CD4-positive, alpha-beta T cell treated with Interleukin-15 for 1 hour (primary cell): ENCODE measurements around the gene VCL.
"Not testable (repeated sequence)": the region's sequence is repeated elsewhere in the genome, so short reads cannot be mapped to it uniquely, and the experiment has no call there.

Source experiments
- DNase-seq: peaks from one replicate; pipeline ENCODE4 v3.0.0-alpha.2; 2020

The VCL gene

GRCh38 chr10:74113546-74113945, 115.6 kb downstream of the VCL start:
- DNase-seq = no peak

GRCh38 chr10:74114041-74114448, 116.1 kb downstream of the VCL start:
- DNase-seq = no peak

GRCh38 chr10:74117738-74118137, 119.8 kb downstream of the VCL start:
- no peak for DNase-seq

DNA sequence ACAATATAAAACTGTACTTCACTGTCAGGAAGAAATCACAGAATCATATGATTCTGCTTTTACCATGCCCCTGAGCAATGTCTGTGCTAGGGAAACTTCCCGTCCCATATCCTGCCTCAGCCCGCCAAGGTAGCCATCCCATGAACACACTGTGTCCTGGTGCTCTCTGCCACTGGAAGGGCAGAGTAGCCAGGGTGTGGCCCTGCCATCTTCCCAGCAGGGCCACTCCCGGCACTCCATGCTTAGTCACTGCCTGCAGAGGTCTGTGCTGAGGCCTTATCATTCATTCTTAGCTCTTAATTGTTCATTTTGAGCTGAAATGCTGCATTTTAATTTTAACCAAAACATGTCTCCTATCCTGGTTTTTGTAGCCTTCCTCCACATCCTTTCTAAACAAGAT, 120.9 kb downstream of the VCL start:
- DNase-seq = no peak

DNA sequence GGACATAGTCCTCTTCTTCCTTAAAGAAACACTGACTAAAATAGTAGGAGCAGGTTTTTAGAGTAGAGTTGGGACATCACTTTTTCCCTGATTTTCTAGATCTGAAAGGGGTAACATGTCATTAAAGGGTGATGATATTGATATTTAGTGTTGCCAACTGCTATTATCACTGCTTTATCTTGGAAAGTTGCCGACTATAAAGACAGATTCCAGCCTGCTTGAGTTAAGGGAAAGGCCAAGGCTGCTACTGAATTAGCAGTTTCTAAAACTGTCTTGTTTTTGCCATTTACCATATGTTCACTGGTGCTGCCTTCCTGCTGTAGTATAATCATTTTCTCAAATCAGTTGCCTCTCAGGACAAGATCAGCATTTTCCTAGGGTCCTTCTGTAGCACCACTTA, 123.0 kb downstream of the VCL start:
- no peak for DNase-seq

DNA sequence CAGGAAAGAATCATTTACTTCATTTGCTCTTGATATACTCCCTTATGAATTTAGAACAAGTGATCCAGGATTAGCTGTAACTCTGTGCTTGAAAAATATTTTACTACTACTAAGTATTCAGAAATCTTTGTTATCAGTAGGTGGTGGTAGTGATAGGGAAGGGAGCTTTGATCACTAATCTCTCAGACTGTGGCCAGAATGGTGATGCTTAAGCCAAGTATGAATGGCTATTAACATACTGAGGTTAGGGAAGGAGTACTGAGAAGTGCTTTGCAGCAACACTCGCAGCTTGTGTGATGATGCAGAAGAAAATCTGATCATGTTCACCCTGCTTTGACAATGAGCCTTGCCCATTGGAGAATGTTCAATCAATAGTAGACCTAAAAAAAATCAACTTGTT, 123.5 kb downstream of the VCL start:
- no peak for DNase-seq

DNA sequence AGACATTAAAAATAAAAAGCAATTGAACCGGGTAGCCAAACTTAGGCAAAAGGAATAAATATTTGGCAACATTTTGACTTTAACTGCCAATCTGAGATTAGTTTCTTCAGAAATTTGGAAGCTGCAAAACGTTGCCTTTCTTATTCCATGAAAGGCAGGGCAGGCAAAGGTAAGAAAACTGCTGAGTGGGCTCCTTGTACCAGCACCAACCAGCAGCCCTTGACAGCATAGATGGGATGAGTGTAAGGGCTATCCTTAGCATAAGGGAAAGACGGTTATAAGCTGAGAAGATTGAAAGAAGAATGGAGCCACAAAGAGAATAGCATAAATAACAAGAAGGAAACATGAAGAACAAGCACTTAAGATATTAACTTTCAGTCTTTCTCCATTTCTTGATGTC, 124.1 kb downstream of the VCL start:
- DNase-seq = no peak

DNA sequence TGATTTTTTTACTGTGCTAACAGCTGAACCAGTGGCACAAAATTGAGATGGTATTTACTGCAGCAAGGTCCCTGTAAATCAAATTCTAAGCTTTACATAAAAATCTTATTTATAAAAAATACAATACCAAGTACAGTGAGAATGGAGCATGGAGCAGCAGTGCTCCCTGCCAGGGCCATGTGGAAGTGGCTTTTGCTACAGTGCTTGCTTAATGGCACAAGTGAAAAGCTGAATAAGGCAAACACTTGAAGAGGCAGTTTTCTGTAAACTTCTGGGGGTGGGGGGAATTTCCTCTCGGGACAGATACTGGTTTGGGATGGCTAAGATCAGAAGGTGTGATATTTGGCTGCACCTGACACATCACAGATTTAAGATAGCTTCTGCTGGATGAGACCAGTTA, 125.2 kb downstream of the VCL start:
- DNase-seq = no peak

DNA sequence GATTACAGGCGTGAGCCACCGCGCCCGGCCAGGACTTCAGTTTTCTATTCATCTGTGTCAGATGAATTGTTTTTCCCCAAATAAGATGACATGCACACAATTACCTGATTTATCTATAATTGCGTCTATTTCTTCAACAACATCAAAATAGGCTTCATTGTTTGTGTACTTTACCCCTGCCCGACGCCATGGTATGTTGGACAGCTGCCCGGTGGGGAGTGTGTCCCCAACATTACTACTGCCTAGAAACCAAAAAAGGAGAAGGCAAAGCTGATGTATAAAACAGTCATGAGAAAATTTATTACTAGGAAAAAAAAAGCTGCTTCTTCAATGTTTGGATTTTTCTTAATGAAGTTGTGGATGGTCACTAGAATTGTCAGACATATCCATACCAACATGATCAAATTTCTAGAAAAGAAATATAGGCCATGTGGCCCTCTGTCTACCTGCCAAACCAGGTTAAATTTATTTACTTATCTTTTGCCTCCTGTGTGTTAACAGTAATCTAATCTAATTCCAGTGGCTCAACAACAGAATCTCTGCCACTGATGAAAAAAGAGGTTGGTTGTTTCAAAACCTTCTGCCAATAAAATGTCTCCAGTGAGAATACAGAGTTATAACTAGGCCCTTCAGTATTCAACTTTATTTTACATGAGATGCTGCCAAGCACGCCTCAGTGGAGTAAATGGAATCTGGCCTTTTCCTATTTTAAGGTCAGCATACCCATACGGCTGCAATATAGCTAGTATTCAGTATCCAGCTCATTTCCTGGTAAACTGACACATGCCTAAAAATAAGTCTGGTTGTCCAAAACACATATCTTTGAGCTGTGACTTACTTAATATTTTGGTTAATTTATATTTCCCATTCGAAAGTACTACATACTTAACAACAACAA, 136.3 kb downstream of the VCL start:
- no peak for DNase-seq

GRCh38 chr10:74135452-74135851, 137.5 kb downstream of the VCL start:
- no peak for DNase-seq

DNA sequence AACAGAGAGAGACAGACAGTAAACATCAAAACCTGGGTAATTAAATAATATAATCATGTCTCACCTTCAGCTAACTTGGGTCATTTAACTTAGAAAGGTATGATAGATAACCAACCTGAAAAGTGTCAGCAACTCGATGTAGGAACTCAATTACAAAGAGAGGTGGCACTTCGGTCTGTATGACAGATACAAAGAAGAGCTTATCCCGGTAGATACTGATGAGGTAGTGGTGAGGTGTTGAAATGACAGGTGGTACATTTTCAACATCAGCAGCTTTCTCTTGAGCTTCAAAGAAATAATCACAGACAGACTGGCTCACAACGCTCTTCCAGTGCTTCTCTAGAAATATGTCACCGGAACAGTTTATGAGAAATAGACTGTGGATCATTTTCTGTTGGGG, 140.1 kb downstream of the VCL start:
- DNase-seq = no peak

DNA sequence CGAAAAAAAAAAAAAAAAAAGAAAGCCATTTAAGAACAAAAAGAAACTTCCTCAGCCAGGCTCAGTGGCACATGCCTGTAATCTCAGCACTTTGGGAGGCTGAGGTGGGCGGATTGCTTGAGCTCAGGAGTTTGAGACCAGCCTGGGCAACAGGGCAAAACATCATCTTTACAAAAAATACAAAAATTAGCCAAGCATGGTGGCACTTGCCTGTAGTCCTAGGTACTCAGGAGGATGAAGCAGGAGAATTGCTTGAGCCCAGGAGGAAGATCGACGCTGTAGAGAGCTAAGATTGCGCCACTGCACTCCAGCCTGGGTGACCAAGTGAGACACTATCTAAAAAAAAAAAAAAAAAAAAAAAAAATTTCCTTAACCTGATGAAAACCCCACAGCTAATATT, 140.7 kb downstream of the VCL start:
- not testable (repeated sequence) for DNase-seq

- DNase-seq = no peak
These were observed 142.1 kb downstream of the VCL start for GRCh38 chr10:74139981-74140380.

GRCh38 chr10:74140553-74140952, 142.6 kb downstream of the VCL start:
- no peak for DNase-seq

DNA sequence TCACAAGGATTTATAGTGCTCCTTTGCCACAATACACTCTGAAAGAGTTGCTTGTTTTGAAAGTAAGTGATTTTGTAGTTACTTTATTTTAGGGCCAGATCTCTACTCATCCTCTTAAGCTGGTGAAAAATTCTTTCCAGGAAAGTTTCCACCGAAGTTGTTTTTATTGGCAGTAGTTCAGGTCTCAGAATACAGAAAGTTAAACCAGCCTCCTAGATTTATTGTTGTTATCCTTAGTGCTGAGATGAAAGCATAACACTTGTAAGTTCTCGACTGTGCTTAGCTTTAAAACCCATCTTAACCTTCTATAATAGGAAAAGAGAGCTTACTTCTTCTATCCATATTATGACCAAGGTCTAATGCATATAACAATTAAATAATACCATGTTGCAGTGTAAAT, 147.2 kb downstream of the VCL start:
- DNase-seq = no peak

DNA sequence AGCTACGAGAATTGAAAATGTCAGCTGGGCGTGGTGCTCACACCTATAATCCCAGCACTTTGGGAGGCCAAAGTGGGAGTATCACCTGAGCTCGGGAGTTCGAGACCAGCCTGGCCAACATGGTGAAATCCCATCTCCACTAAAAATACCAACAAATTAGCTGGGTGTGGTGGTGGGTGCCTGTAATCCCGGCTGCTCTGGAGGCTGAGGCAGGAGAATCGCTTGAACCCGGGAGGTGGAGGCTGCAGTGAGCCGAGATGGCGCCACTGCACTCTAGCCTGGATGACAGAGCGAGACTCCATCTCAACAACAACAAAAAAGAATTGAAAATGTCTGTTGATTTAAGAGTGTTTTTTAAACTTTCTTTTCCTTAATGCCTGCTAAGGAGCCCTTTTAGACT, 149.1 kb downstream of the VCL start:
- not testable (repeated sequence) for DNase-seq

GRCh38 chr10:74150204-74150989, 152.5 kb downstream of the VCL start, which contains the start of gene AP3M1:
AP3M1 (minus strand) TSS chr10:74150828; CDS start chr10:74138379, 12,449 bp downstream.
- no peak for DNase-seq

GRCh38 chr10:74150990-74151878, 153.3 kb downstream of the VCL start, which contains the start of gene ADK:
ADK (plus strand) TSS chr10:74151221; CDS start chr10:74151279, 58 bp downstream.
- peak; percentile 99 for DNase-seq

- DNase-seq = no peak
These were observed 154.2 kb downstream of the VCL start for GRCh38 chr10:74151879-74152722.

- DNase-seq = no peak
These were observed 155.2 kb downstream of the VCL start for GRCh38 chr10:74153123-74153522.

GRCh38 chr10:74153676-74154075, 155.8 kb downstream of the VCL start:
- DNase-seq = no peak

- no peak for DNase-seq
These were observed 159.0 kb downstream of the VCL start for GRCh38 chr10:74156919-74157289.
